KMS-11 (cell line): ENCODE data around the gene TP53I13.
A peak's percentile ranks its signal among the peaks of the same experiment; 100 is the strongest.

ENCODE experiments used
- H2AFZ ChIP-seq: fragments of 200-600 bp; sonication (generic); 2 replicates; pipeline ENCODE4 v1.6.1; 2016; ENCODE audit warnings: antibody characterized with exemption, mixed run types, low read depth
- H3K27ac ChIP-seq: fragments of 200-600 bp; sonication (generic); 2 replicates; pipeline ENCODE4 v1.6.1; 2016; ENCODE audit warnings: mild to moderate bottlenecking, mixed run types
- H3K27me3 ChIP-seq: fragments of 200-600 bp; sonication (generic); 2 replicates; pipeline ENCODE4 v1.6.1; 2017; ENCODE audit warnings: mild to moderate bottlenecking, low read depth, mixed run types, moderate library complexity; ENCODE audit not compliant: insufficient read depth
- H3K36me3 ChIP-seq: fragments of 200-600 bp; sonication (generic); 2 replicates; pipeline ENCODE4 v1.6.1; 2017; ENCODE audit warnings: mild to moderate bottlenecking, mixed run types; ENCODE audit not compliant: insufficient read depth
- H3K4me1 ChIP-seq: fragments of 200-600 bp; sonication (generic); 2 replicates; pipeline ENCODE4 v1.6.1; 2016; ENCODE audit warnings: mild to moderate bottlenecking, low read depth, mixed run types; ENCODE audit not compliant: poor library complexity, severe bottlenecking
- H3K4me2 ChIP-seq: fragments of 200-600 bp; sonication (generic); 2 replicates; pipeline ENCODE4 v1.7.0; 2016; ENCODE audit warnings: mild to moderate bottlenecking, mixed run types
- H3K4me3 ChIP-seq: fragments of 200-600 bp; sonication (generic); IDR thresholded peaks from 2 replicates; pipeline ENCODE4 v1.6.1; 2017; ENCODE audit warnings: low read depth, low read length, mixed read lengths; ENCODE audit not compliant: insufficient read depth
- H3K79me2 ChIP-seq: fragments of 200-600 bp; sonication (generic); 2 replicates; pipeline ENCODE4 v1.6.1; 2016; ENCODE audit warnings: low read depth, mixed run types; ENCODE audit not compliant: insufficient read depth
- H3K9ac ChIP-seq: fragments of 200-600 bp; sonication (generic); 2 replicates; pipeline ENCODE4 v1.6.1; 2016; ENCODE audit warnings: mild to moderate bottlenecking, mixed run types
- H4K20me1 ChIP-seq: fragments of 200-600 bp; sonication (generic); 2 replicates; pipeline ENCODE4 v1.6.1; 2016; ENCODE audit warnings: mild to moderate bottlenecking, mixed run types; ENCODE audit not compliant: insufficient read depth
- CTCF ChIP-seq: fragments of 200-600 bp; sonication (generic); conservative IDR thresholded peaks from 2 replicates; pipeline ENCODE4 v1.6.1; 2017; ENCODE audit warnings: low read depth, mild to moderate bottlenecking, antibody characterized with exemption, low read length, moderate library complexity, mixed read lengths

TP53I13 gene

GRCh38 chr17:29610395-29610794 lies 41.9 kb downstream of the TP53I13 start:
- Histone ChIP-seq H3K79me2 (no peaks in the 10 kb centered on the region), H3K4me3 (no peak overlapping the region), H3K27me3 (0 out of 2 replicates have a peak, but pooled peaks cover 4% of the 10 kb centered on the region), H3K4me2 (no peak overlapping the region), H2AFZ (no peak overlapping the region), H3K36me3 (no peaks in the 10 kb centered on the region), H3K4me1 (peaks cover 21% of the 10 kb centered on the region), H3K27ac (no peak overlapping the region), H3K9ac (no peak overlapping the region), H4K20me1 (no peaks in the 10 kb centered on the region)
- no peak for TF ChIP-seq CTCF

DNA sequence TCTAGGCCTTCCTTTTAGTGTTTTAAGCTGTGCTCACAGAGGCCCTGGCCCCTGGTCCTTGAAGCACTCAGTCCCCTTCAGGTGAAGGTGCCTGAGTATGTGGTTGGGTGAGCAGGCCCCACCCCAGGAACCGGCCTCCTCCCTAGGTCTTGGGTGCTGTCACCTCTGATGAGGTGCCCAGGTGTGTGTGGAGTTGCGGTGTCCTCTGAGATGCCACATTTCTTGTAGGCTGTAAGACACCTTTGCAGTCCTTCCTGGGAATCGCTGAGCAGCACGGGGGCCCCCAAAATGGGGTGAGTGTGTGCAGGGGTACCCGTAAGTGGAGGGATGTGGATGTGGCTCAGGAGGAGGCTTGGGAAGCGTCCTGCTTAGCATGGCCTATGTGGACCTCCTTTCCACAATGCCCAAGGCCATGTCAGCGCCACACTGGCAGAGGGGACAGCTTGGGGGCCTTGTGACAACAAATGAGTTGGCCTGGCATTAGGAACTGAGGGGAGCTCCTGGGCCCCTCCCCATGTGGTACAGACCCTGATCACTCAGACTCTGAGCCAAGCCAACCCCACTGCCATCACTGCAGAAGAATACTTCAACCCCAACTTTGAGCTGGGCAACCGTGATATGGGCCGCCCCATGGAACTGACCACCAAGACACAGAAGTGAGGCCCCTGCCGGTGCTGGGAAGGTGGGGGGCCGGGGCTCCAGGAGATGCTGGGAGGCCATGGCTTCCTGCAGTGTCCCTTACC lies 43.0 kb downstream of the TP53I13 start:
- Histone ChIP-seq H3K4me2 (no peak overlapping the region), H3K27ac (no peak overlapping the region), H3K79me2 (no peaks in the 10 kb centered on the region), H3K27me3 (peaks cover 10% of the 10 kb centered on the region; the same call in 1 of the 2 replicates), H3K4me1 (peaks cover 23% of the 10 kb centered on the region), H3K36me3 (no peaks in the 10 kb centered on the region), H4K20me1 (no peaks in the 10 kb centered on the region), H2AFZ (no peak overlapping the region), H3K4me3 (no peak overlapping the region), H3K9ac (no peak overlapping the region)
- no peak for TF ChIP-seq CTCF

- no peaks in the 10 kb centered on the region for H3K36me3 ChIP-seq
- no peaks in the 10 kb centered on the region for H4K20me1 ChIP-seq
- H3K4me2 ChIP-seq, result no peak overlapping the region
- H3K9ac ChIP-seq, result no peak overlapping the region
- H3K27me3 ChIP-seq, result peaks cover 13% of the 10 kb centered on the region; the same call in 1 of the 2 replicates
- peaks cover 28% of the 10 kb centered on the region for H3K4me1 ChIP-seq
- H3K79me2 ChIP-seq, result no peaks in the 10 kb centered on the region
- H2AFZ ChIP-seq, result no peak overlapping the region
- no peak overlapping the region for H3K4me3 ChIP-seq
- no peak overlapping the region for H3K27ac ChIP-seq
- no peak for TF ChIP-seq CTCF
Observed at GRCh38 chr17:29612094-29612403, 43.5 kb downstream of the TP53I13 start.

- no peak overlapping the region for H3K4me3 ChIP-seq
- H3K4me2 ChIP-seq, result peak overlapping the region; percentile 79
- no peaks in the 10 kb centered on the region for H3K79me2 ChIP-seq
- H3K36me3 ChIP-seq, result no peaks in the 10 kb centered on the region
- H2AFZ ChIP-seq, result peak overlapping the region; percentile 93; the same call in 1 of the 2 replicates
- H3K27me3 ChIP-seq, result peaks cover 13% of the 10 kb centered on the region; the same call in 1 of the 2 replicates
- peaks cover 33% of the 10 kb centered on the region for H3K4me1 ChIP-seq
- peak overlapping the region; percentile 16; the same call in 1 of the 2 replicates for H3K9ac ChIP-seq
- no peak for TF ChIP-seq CTCF
- no peak overlapping the region for H3K27ac ChIP-seq
- no peaks in the 10 kb centered on the region for H4K20me1 ChIP-seq
Observed at GRCh38 chr17:29612404-29613280, 44.1 kb downstream of the TP53I13 start.
